GM21390 (cell line): ENCODE data around the gene INTS12.
"Not testable (repeated sequence)": the region's sequence is repeated elsewhere in the genome, so short reads cannot be mapped to it uniquely, and the experiment has no call there.

ENCODE experiments used
- ATAC-seq: cut with Tn5 transposase; IDR thresholded peaks from one replicate; pipeline ENCODE4 v1.9.1; 2021; ENCODE audit not compliant: unreplicated experiment

Gene INTS12

GRCh38 chr4:105694812-105695211 lies 13.7 kb downstream of the INTS12 start:
- ATAC-seq, result not testable (repeated sequence)

- ATAC-seq, result no peak
Observed at GRCh38 chr4:105686571-105686970, 21.9 kb downstream of the INTS12 start.

- ATAC-seq, result no peak
Observed at GRCh38 chr4:105683038-105683437, 25.5 kb downstream of the INTS12 start.

GRCh38 chr4:105679186-105679585 lies 29.3 kb downstream of the INTS12 start:
- ATAC-seq, result no peak

- ATAC-seq, result no peak
Observed at GRCh38 chr4:105677709-105678108, 30.8 kb downstream of the INTS12 start.

GRCh38 chr4:105674011-105674410 lies 34.5 kb downstream of the INTS12 start:
- no peak for ATAC-seq

- no peak for ATAC-seq
Observed at GRCh38 chr4:105671301-105671700, 37.2 kb downstream of the INTS12 start.

GRCh38 chr4:105670684-105671083 lies 37.8 kb downstream of the INTS12 start:
- ATAC-seq, result no peak

GRCh38 chr4:105666693-105667092 lies 41.8 kb downstream of the INTS12 start:
- ATAC-seq, result peak; percentile 59

- ATAC-seq, result no peak
Observed at GRCh38 chr4:105662935-105663675, 45.4 kb downstream of the INTS12 start.

GRCh38 chr4:105661028-105661427 lies 47.5 kb downstream of the INTS12 start:
- ATAC-seq, result no peak

GRCh38 chr4:105659190-105659589 lies 49.3 kb downstream of the INTS12 start:
- ATAC-seq, result no peak

- no peak for ATAC-seq
Observed at GRCh38 chr4:105657117-105657765, 51.2 kb downstream of the INTS12 start.

GRCh38 chr4:105652286-105652888 lies 56.1 kb downstream of the INTS12 start:
- ATAC-seq, result no peak

- no peak for ATAC-seq
Observed at GRCh38 chr4:105651884-105652283, 56.6 kb downstream of the INTS12 start.

- ATAC-seq, result no peak
Observed at GRCh38 chr4:105650190-105650589, 58.3 kb downstream of the INTS12 start.

- ATAC-seq, result no peak
Observed at GRCh38 chr4:105645440-105645839, 63.0 kb downstream of the INTS12 start.

- ATAC-seq, result no peak
Observed at GRCh38 chr4:105644257-105644656, 64.2 kb downstream of the INTS12 start.

GRCh38 chr4:105641845-105642244 lies 66.6 kb downstream of the INTS12 start:
- ATAC-seq, result no peak

GRCh38 chr4:105637408-105638176 lies 70.9 kb downstream of the INTS12 start:
- peak; percentile 89 for ATAC-seq

GRCh38 chr4:105634402-105635080 lies 73.9 kb downstream of the INTS12 start:
- no peak for ATAC-seq
